ENCODE data around the gene MTMR1.

GRCh38 chrX:150771116-150771515 is 77.9 kb downstream of the MTMR1 start:
- TF ChIP-seq CTCF (IDR thresholded peaks at IDR 0.05) (no peak), POLR2A (IDR thresholded peaks at IDR 0.05) (no peak), EP300 (IDR thresholded peaks at IDR 0.05) (no peak)

Data from ovary (tissue), 3 donors.